GM12891 (cell line): ENCODE results near the gene PSMD12.
"Not testable (repeated sequence)": the region's sequence is repeated elsewhere in the genome, so short reads cannot be mapped to it uniquely, and the experiment has no call there.

Experiments
- DNase-seq: peaks from one replicate; pipeline ENCODE4 v3.0.0; 2011; ENCODE audit warnings: low spot score; ENCODE audit not compliant: insufficient read length
- FAIRE-seq: peaks from 2 replicates; lab custom pipeline; 2011; peaks lifted over from hg19 to GRCh38; lab: Jason Lieb, UNC
- PAX5 ChIP-seq: IDR thresholded peaks from 2 replicates; pipeline ENCODE4 v1.6.1; 2011; ENCODE audit warnings: low read length, moderate library complexity, mild to moderate bottlenecking; ENCODE audit not compliant: insufficient read depth, severe bottlenecking
- POLR2A ChIP-seq: IDR thresholded peaks from 2 replicates; pipeline ENCODE4 v1.6.1; 2011; ENCODE audit warnings: low read depth, low read length, control low read depth
- POLR2AphosphoS5 ChIP-seq: IDR thresholded peaks from 2 replicates; pipeline ENCODE4 v1.6.1; 2011; ENCODE audit warnings: low read depth, low read length, control low read depth
- POU2F2 ChIP-seq: IDR thresholded peaks from 2 replicates; pipeline ENCODE4 v1.6.1; 2011; ENCODE audit warnings: low read depth, mild to moderate bottlenecking, control low read depth, low read length, moderate library complexity
- SPI1 ChIP-seq: IDR thresholded peaks from 2 replicates; pipeline ENCODE4 v1.6.1; 2011; ENCODE audit warnings: low read depth, low read length, control low read depth
- TAF1 ChIP-seq: IDR thresholded peaks from 2 replicates; pipeline ENCODE4 v1.6.1; 2011; ENCODE audit warnings: low read depth, low read length, control low read depth

Gene PSMD12

GRCh38 chr17:67328026-67328425, 38.4 kb downstream of the PSMD12 start:
- no peak for DNase-seq
- no peak for FAIRE-seq
- TF ChIP-seq TAF1 (no peak), SPI1 (no peak), PAX5 (no peak)

GRCh38 chr17:67326959-67327745, 39.2 kb downstream of the PSMD12 start:
- not testable (repeated sequence) for FAIRE-seq, DNase-seq

GRCh38 chr17:67326440-67326839, 39.9 kb downstream of the PSMD12 start:
- DNase-seq: no peak
- TF ChIP-seq POLR2AphosphoS5 (no peak), SPI1 (no peak), POLR2A (no peak), PAX5 (no peak), TAF1 (no peak), POU2F2 (no peak)
- FAIRE-seq: no peak

GRCh38 chr17:67324330-67324729, 42.0 kb downstream of the PSMD12 start:
- FAIRE-seq: no peak
- no peak for DNase-seq
- TF ChIP-seq POU2F2 (no peak), POLR2AphosphoS5 (no peak), TAF1 (no peak)

- TF ChIP-seq POLR2A: no peak
- no peak for TF ChIP-seq TAF1
- no peak for TF ChIP-seq POLR2AphosphoS5
- TF ChIP-seq POU2F2: no peak
- no peak for TF ChIP-seq PAX5
- no peak for TF ChIP-seq SPI1
- no peak for DNase-seq
- FAIRE-seq: no peak
Measured at GRCh38 chr17:67323445-67323844, 42.9 kb downstream of the PSMD12 start.

GRCh38 chr17:67322042-67322787, 44.2 kb downstream of the PSMD12 start:
- DNase-seq: no peak
- no peak for FAIRE-seq
- TF ChIP-seq POLR2AphosphoS5 (no peak), POLR2A (no peak), POU2F2 (no peak), SPI1 (no peak), PAX5 (no peak), TAF1 (no peak)

- DNase-seq, FAIRE-seq: not testable (repeated sequence)
Measured at GRCh38 chr17:67321486-67321885, 44.9 kb downstream of the PSMD12 start.

GRCh38 chr17:67316781-67317180, 49.6 kb downstream of the PSMD12 start:
- FAIRE-seq: no peak
- TF ChIP-seq POU2F2 (no peak), PAX5 (no peak), SPI1 (no peak), POLR2AphosphoS5 (no peak), TAF1 (no peak), POLR2A (no peak)
- no peak for DNase-seq

- no peak for FAIRE-seq
- no peak for TF ChIP-seq POLR2AphosphoS5
- no peak for TF ChIP-seq POU2F2
- no peak for TF ChIP-seq POLR2A
- no peak for TF ChIP-seq PAX5
- TF ChIP-seq SPI1: no peak
- no peak for TF ChIP-seq TAF1
- DNase-seq: no peak
Measured at GRCh38 chr17:67315865-67316264, 50.5 kb downstream of the PSMD12 start.

- TF ChIP-seq POLR2A: no peak
- TF ChIP-seq TAF1: no peak
- TF ChIP-seq SPI1: no peak
- TF ChIP-seq POU2F2: no peak
- no peak for TF ChIP-seq POLR2AphosphoS5
- no peak for TF ChIP-seq PAX5
- FAIRE-seq (no peak), DNase-seq (no peak)
Measured at GRCh38 chr17:67312265-67312664, 54.1 kb downstream of the PSMD12 start.

- FAIRE-seq: no peak
- TF ChIP-seq TAF1 (no peak), SPI1 (peak; percentile 69)
Measured at GRCh38 chr17:67311575-67311974, 54.8 kb downstream of the PSMD12 start.

More at GRCh38 chr17:67311575-67311974, 54.8 kb downstream of the PSMD12 start:
- DNase-seq: no peak
